Brain microvascular endothelial cell (primary cell): ENCODE data around the gene SQSTM1.
A peak's percentile ranks its signal among the peaks of the same experiment; 100 is the strongest.

ENCODE experiments used
- DNase-seq: peaks from one replicate; pipeline ENCODE4 v3.0.0-alpha.2; 2020
- H3K27ac ChIP-seq: fragments of 250-450 bp; sonication (Bioruptor Pico); 2 replicates; pipeline ENCODE4 v1.5.1; 2020; ENCODE audit warnings: mild to moderate bottlenecking, moderate library complexity
- H3K27me3 ChIP-seq: fragments of 250-450 bp; sonication (Bioruptor Pico); replicated peaks from 2 replicates; pipeline ENCODE4 v1.5.1; 2020; ENCODE audit warnings: mild to moderate bottlenecking
- H3K36me3 ChIP-seq: fragments of 250-450 bp; sonication (Bioruptor Pico); replicated peaks from 2 replicates; pipeline ENCODE4 v1.5.1; 2020; ENCODE audit warnings: mild to moderate bottlenecking
- H3K4me3 ChIP-seq: 2 replicates; pipeline ENCODE4 v1.5.1; 2011; ENCODE audit warnings: low read depth, mild to moderate bottlenecking, control low read depth, low read length, moderate library complexity
- CTCF ChIP-seq: IDR thresholded peaks from 2 replicates; pipeline ENCODE4 v1.5.1; 2011; ENCODE audit warnings: low read depth, mild to moderate bottlenecking, moderate library complexity, low read length, control low read depth, inconsistent platforms; ENCODE audit errors: missing control alignments
- in situ Hi-C: cut with HindIII; loops from 2 replicates; pipeline ENCODE4 v1.10.0; 2017; ENCODE audit warnings: low sequenced_read_pairs, low pct_ligation_motif_present

The SQSTM1 gene

GRCh38 chr5:179823937-179824744, 3.4 kb downstream of the SQSTM1 start:
- Histone ChIP-seq H3K27me3 (no peaks in the 10 kb centered on the region), H3K27ac (no peak overlapping the region), H3K36me3 (peaks cover 68% of the 10 kb centered on the region), H3K4me3 (peak overlapping the region; percentile 9)
- TF ChIP-seq CTCF: no peak
- DNase-seq: no peak
- in situ Hi-C loops: no loop called here

- Histone ChIP-seq H3K4me3 (no peak overlapping the region), H3K36me3 (peaks cover 72% of the 10 kb centered on the region), H3K27me3 (no peaks in the 10 kb centered on the region), H3K27ac (no peak overlapping the region)
- no peak for TF ChIP-seq CTCF
- no peak for DNase-seq
- in situ Hi-C loops: no loop called here
These were observed 4.0 kb downstream of the SQSTM1 start for GRCh38 chr5:179824745-179825112.

DNA sequence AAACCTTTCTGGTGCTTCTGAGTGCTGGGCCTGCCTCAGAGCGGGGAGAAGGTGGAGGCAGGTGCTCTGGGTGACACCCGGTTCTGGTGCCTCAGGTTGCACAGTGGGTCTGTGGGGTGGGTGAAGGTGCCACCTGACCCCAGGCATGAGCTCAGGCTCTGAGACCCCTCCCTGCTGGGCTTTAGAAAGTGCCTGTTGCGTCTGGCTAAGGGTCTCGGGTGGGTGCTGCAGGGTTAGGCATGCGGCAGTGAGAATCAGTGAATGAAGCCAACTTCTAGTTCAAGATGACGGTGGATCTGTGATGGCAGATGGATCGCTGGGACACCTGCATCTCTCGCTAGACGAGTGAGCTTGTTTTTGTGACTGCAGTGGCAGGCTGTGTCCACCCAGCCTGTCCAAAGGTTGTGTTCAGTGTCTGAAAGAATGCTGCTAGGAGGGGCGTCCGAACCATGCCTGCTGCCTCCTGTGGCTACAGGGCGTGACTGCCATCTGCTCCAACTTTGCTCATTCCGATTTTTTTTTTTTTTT, 5.0 kb downstream of the SQSTM1 start:
- peak; percentile 11 for TF ChIP-seq CTCF
- no peak for DNase-seq
- Histone ChIP-seq H3K4me3 (no peak overlapping the region), H3K36me3 (peaks cover 82% of the 10 kb centered on the region), H3K27me3 (no peaks in the 10 kb centered on the region), H3K27ac (no peak overlapping the region)
- in situ Hi-C loops: no loop called here

GRCh38 chr5:179827680-179828079, 7.0 kb downstream of the SQSTM1 start:
- in situ Hi-C loops: no loop called here
- Histone ChIP-seq H3K27me3 (no peaks in the 10 kb centered on the region), H3K36me3 (peaks cover 96% of the 10 kb centered on the region), H3K4me3 (no peak overlapping the region), H3K27ac (peak overlapping the region; percentile 7)
- TF ChIP-seq CTCF: no peak
- DNase-seq: peak; percentile 53

DNA sequence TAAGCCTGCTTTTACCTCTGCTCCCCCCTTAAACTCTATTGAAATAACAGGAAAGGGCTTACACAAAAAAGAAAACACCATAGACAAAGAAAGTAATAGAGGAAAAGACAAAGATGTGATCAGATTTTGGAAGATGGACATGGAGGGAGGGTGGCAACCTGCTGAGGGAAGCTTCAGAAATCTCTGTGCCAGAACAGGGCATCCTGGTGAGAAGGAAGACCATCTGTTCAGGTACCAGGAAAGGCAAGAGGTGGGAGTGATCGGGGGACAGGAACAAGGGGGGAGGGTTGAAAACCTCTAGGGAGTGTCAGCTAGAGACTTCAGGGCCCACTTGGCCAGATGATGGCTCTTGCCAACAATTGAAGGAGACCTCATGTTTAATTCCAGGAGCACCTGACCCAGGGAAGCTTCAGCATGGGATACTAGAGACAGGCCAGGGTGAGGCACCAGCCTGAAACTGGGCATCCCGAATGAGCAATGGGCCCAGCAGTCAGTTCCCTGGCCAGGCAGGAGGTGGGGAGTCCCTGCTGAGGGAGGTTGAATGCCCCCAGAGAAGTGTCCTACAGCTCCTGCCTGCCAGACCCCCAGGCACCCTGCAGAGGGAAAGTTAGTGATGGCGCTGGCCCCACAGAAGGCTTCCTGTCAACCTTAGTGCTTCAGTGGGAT, 8.2 kb downstream of the SQSTM1 start:
- Histone ChIP-seq H3K4me3 (no peak overlapping the region), H3K36me3 (peaks cover 99% of the 10 kb centered on the region), H3K27me3 (no peaks in the 10 kb centered on the region), H3K27ac (no peak overlapping the region)
- DNase-seq: no peak
- in situ Hi-C loops: no loop called here
- TF ChIP-seq CTCF: no peak
